H7 (cell line): ENCODE measurements around the gene IGF2R. TPM values are rescaled to one million over a fixed set of nuclear protein-coding genes. Genes with fewer than 3 reads are reported as not detected.
A peak's percentile ranks its signal among the peaks of the same experiment; 100 is the strongest.
"Not testable (repeated sequence)": the region's sequence is repeated elsewhere in the genome, so short reads cannot be mapped to it uniquely, and the experiment has no call there.

Source experiments
- DNase-seq: peaks from one replicate; pipeline ENCODE4 v3.0.0; 2012
- H3K27me3 ChIP-seq: 2 replicates; pipeline ENCODE4 v1.6.0; 2011; ENCODE audit warnings: mild to moderate bottlenecking, low read length; ENCODE audit not compliant: control insufficient read depth, insufficient read depth
- H3K36me3 ChIP-seq: replicated peaks from 2 replicates; pipeline ENCODE4 v1.5.1; 2011; ENCODE audit warnings: low read length; ENCODE audit not compliant: control insufficient read depth, insufficient read depth
- H3K4me3 ChIP-seq: 2 replicates; pipeline ENCODE4 v1.5.1; 2011; ENCODE audit warnings: low read depth, mild to moderate bottlenecking, control low read depth, low read length, moderate library complexity; ENCODE audit not compliant: insufficient read depth
- total RNA-seq: library from RNA; depleted of rRNA; stranded (reverse); fragments of >200 nt; shearing (Covaris generic); gene quantifications from 2 replicates; pipeline ENCODE4 v1.2.3, GENCODE V29; 2014; rRNA removed

IGF2R gene
- 27.9 and 29.4 TPM in 2 replicates for total RNA-seq

- Histone ChIP-seq H3K27me3 (peaks cover 1% of the 10 kb centered on the region; the same call in 1 of the 2 replicates), H3K4me3 (peak within 1 kb of the TSS; percentile 73), H3K36me3 (no peaks in the 10 kb centered on the region)
- peak; percentile 99 for DNase-seq
Observed at GRCh38 chr6:159968295-159969203, at the start of gene IGF2R. Gene IGF2R (plus strand): TSS chr6:159969082. CDS start chr6:159969247, 165 bp downstream.

GRCh38 chr6:159919800-159920199 lies 49.1 kb upstream of the IGF2R start:
- Histone ChIP-seq H3K36me3 (no peaks in the 10 kb centered on the region), H3K4me3 (no peak overlapping the region), H3K27me3 (no peaks in the 10 kb centered on the region)
- DNase-seq = no peak

- H3K4me3 ChIP-seq, DNase-seq, H3K27me3 ChIP-seq, H3K36me3 ChIP-seq: not testable (repeated sequence)
Observed at GRCh38 chr6:159924150-159924549, 44.7 kb upstream of the IGF2R start.

- no peak for DNase-seq
- Histone ChIP-seq H3K27me3 (no peaks in the 10 kb centered on the region), H3K36me3 (no peaks in the 10 kb centered on the region), H3K4me3 (no peak overlapping the region)
Observed at GRCh38 chr6:159926542-159927203, 42.2 kb upstream of the IGF2R start.

GRCh38 chr6:159929819-159930218 lies 39.1 kb upstream of the IGF2R start:
- H3K4me3 ChIP-seq = no peak overlapping the region
- no peaks in the 10 kb centered on the region for H3K36me3 ChIP-seq
- H3K27me3 ChIP-seq = no peaks in the 10 kb centered on the region
- DNase-seq = no peak

GRCh38 chr6:159931112-159931511 lies 37.8 kb upstream of the IGF2R start:
- Histone ChIP-seq H3K4me3 (no peak overlapping the region), H3K27me3 (no peaks in the 10 kb centered on the region), H3K36me3 (no peaks in the 10 kb centered on the region)
- no peak for DNase-seq

- Histone ChIP-seq H3K36me3 (no peaks in the 10 kb centered on the region), H3K4me3 (no peak overlapping the region), H3K27me3 (no peaks in the 10 kb centered on the region)
- DNase-seq = no peak
Observed at GRCh38 chr6:159931846-159932245, 37.0 kb upstream of the IGF2R start.

- Histone ChIP-seq H3K4me3 (no peak overlapping the region), H3K27me3 (no peaks in the 10 kb centered on the region), H3K36me3 (no peaks in the 10 kb centered on the region)
- no peak for DNase-seq
Observed at GRCh38 chr6:159933077-159933476, 35.8 kb upstream of the IGF2R start.

- Histone ChIP-seq H3K36me3 (no peaks in the 10 kb centered on the region), H3K4me3 (no peak overlapping the region), H3K27me3 (no peaks in the 10 kb centered on the region)
- no peak for DNase-seq
Observed at GRCh38 chr6:159934181-159934580, 34.7 kb upstream of the IGF2R start.

GRCh38 chr6:159935065-159935464 lies 33.8 kb upstream of the IGF2R start:
- no peaks in the 10 kb centered on the region for H3K27me3 ChIP-seq
- H3K36me3 ChIP-seq = no peaks in the 10 kb centered on the region
- no peak overlapping the region for H3K4me3 ChIP-seq
- no peak for DNase-seq

- Histone ChIP-seq H3K27me3 (no peaks in the 10 kb centered on the region), H3K4me3 (no peak overlapping the region), H3K36me3 (no peaks in the 10 kb centered on the region)
- no peak for DNase-seq
Observed at GRCh38 chr6:159935633-159936032, 33.2 kb upstream of the IGF2R start.

- Histone ChIP-seq H3K36me3 (no peaks in the 10 kb centered on the region), H3K27me3 (no peaks in the 10 kb centered on the region), H3K4me3 (no peak overlapping the region)
- DNase-seq = no peak
Observed at GRCh38 chr6:159939591-159940016, 29.3 kb upstream of the IGF2R start.

- H3K4me3 ChIP-seq = no peak overlapping the region
- H3K27me3 ChIP-seq = no peaks in the 10 kb centered on the region
- no peaks in the 10 kb centered on the region for H3K36me3 ChIP-seq
- DNase-seq = no peak
Observed at GRCh38 chr6:159941286-159942113, 27.4 kb upstream of the IGF2R start.

- no peak overlapping the region for H3K4me3 ChIP-seq
- DNase-seq = no peak
- H3K27me3 ChIP-seq = no peaks in the 10 kb centered on the region
- H3K36me3 ChIP-seq = no peaks in the 10 kb centered on the region
Observed at GRCh38 chr6:159943101-159943632, 25.7 kb upstream of the IGF2R start.
